ENCODE data around the gene DNAJA3.
"Not testable (repeated sequence)": the region's sequence is repeated elsewhere in the genome, so short reads cannot be mapped to it uniquely, and the experiment has no call there.

The DNAJA3 gene

GRCh38 chr16:4387781-4388180, 37.9 kb upstream of the DNAJA3 start:
- no peak for DNase-seq

DNA sequence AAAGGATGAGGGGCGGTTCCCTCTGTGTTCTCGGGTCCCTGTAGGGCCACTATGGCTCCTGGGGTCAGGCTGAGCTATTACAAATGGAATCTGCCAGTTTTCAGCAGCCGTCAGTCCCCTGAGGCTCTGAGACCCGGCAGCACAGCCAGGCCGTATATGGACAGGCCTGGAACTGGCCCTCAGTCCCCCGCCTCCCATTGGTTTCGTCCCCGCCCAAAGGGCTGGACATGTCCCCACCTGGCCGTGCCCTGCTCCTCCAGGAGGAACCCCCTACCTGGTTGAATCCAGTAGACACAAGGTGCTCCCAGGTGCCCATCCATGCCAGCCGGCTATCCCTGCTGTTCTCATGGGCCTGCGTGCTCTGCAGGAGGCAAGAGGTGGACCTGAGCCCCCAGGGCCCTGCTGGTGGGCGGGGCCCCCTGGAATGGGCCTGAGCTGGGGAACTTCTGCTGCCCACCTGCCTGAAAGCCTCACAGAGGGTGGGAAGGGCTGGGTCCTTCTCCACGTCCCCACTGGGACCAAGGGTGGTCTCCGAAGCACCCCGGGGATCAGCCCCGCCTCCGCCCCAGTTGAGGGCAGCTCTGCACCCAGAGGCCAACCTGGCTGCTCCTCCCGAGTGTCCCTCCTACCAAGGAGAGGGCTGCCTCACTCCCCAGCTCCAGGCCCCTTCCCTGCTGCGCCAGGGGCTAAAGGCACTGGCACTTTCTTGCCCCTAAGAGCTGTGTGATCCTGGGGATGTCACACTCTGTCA, 37.2 kb upstream of the DNAJA3 start:
- no peak for DNase-seq

GRCh38 chr16:4389051-4389955, 36.4 kb upstream of the DNAJA3 start:
- no peak for DNase-seq

- DNase-seq, result no peak
Observed at GRCh38 chr16:4390266-4391260, 35.1 kb upstream of the DNAJA3 start.

DNA sequence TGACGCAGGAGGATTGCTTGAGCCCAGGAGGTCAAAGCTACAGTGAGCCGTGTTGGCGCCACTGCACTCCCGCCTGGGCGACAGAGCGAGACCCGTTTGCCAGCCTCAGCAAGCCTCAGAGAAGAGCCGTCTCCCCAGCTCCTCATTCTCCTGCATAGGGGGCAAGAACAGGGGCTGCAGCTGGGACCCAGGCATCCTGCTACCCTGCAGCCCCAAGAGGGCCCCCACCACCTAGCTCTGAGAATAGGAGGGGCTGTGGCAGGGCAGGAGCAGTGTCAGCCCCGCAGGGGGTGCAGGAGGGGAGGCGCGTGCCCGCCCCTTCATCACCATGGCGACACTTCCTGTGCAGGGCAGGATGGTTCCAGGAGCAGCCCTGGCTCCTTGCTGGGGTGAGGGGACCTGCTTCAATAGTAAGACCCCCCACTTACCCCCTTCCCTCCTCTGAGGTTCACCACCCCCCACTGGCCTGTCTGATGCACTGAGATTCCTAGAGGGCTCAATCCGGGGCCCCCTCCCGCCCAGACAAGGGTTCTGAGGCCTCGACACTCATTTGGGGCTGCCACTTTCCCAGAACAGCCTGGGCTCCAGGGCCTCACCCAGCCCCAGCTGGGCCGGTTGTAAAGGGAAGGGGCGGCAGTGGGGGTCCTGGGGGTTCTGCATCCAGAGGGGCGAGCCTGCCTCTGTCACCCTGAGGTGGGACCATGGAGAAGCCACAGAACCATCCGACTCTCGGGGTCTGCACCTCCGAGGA, 33.9 kb upstream of the DNAJA3 start:
- DNase-seq, result no peak

- DNase-seq, result no peak
Observed at GRCh38 chr16:4392382-4393239, 33.1 kb upstream of the DNAJA3 start.

- DNase-seq, result no peak
Observed at GRCh38 chr16:4393240-4393600, 32.4 kb upstream of the DNAJA3 start.

GRCh38 chr16:4393850-4394249, 31.8 kb upstream of the DNAJA3 start:
- not testable (repeated sequence) for DNase-seq

DNA sequence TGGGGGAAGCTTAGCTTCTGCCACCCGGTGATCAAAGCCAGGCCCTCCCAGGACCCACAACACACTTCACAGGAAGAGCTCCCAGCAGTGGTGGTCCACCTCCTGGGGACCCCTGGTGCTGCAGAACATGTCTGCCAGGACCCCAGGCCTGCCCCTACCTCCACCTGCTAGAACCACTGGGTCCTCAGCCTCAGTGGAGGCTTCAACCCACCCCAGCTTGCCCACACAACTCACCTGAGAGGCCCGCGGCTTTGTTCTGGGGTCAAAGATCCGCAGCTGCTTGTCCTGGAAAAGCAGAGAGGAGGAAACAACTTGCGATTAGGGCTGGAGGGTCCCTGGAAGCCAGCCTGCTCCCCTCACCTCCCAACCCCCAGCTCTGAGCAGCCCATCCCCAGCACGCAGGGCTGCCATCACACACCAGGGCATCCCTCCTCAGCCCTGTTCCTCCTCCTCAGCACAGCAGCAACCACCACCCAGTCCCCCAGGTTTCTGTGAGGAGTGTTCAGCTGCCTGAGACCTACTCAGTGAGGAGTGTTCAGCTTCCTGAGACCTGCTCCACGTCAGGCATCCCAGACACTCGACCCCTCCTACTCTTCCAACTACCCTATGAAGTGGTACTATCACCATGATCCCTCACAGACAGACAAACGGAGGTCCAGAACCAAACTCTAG, 30.5 kb upstream of the DNAJA3 start:
- no peak for DNase-seq

- no peak for DNase-seq
Observed at GRCh38 chr16:4399001-4399730, 26.5 kb upstream of the DNAJA3 start.

DNA sequence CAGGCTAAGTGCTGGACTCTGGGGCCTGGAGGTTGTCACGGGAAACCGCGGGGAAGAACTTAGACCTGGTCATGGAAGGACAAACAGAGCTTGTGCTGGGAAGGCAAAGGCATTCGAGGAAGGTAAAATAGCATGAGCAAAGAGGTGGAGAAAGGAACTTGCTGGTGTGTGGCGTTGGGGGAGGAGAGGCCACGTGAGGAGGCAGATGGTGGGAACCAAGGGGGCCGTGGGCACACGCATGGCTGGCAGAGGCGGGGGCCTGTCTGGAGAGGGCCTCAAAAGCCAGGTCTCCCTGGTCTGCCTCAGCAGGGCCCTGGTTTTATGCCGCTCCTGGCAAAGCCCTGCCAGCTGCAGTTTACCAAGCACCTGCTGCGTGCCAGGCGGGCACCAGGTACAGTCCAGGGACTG, 24.6 kb upstream of the DNAJA3 start:
- DNase-seq, result no peak

GRCh38 chr16:4401510-4401909, 24.2 kb upstream of the DNAJA3 start:
- DNase-seq, result no peak

- peak; percentile 64 for DNase-seq
Observed at GRCh38 chr16:4402439-4403132, 23.1 kb upstream of the DNAJA3 start.

- no peak for DNase-seq
Observed at GRCh38 chr16:4403133-4403949, 22.3 kb upstream of the DNAJA3 start.

GRCh38 chr16:4404247-4404966, 21.3 kb upstream of the DNAJA3 start:
- DNase-seq, result peak; percentile 33

DNA sequence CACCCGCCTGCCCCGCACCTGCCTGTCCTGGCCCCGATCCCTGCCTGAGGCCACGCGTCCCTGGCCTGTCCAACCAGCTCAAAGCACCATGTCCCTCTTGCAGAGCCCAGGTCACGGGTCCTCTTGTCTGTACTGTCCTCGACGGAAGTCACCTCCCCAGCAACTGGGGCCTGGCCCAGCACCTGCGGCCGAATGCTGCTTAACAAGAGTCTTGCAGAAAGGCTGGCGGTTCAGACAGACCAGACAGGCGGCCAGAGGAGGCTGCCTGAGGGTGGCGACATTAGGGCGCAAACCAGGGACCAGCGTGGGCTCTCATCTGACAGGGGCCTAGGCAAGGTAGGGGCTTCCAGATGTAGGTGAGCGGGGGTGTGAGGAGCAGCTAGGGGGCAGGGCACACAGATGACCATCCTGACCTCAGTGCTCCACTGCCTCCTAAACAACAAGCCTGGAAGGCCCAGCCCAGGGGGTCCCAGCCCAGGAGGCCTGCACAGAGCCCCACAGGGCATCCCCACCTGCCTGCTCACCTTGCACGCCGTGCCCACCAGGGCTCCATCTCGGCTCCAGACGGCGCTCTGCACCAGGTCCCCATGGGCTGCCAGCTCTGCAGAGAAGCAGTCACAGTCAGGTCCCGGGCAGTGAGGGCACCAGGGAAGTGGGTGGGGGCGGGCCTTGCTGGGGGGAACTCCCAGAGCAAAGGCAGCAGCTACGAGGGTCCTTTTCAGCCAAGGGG, 20.5 kb upstream of the DNAJA3 start:
- no peak for DNase-seq
